H1 (cell line): ENCODE data around the gene SOS1. TPM values are rescaled to one million over a fixed set of nuclear protein-coding genes. Genes with fewer than 3 reads are reported as not detected.

Experiments
- CTBP2 ChIP-seq: IDR thresholded peaks from 2 replicates; pipeline ENCODE4 v1.7.0; 2011; ENCODE audit warnings: borderline replicate concordance, mild to moderate bottlenecking, moderate library complexity, mixed read lengths, low read length; ENCODE audit not compliant: insufficient read depth, insufficient read length
- SUZ12 ChIP-seq: fragments of 200-600 bp; sonication (generic); IDR thresholded peaks from 2 replicates; pipeline ENCODE4 v1.6.1; 2012; ENCODE audit warnings: mild to moderate bottlenecking, inconsistent platforms, low read length, moderate library complexity, mixed read lengths
- ZNF274 ChIP-seq: IDR thresholded peaks from 2 replicates; pipeline ENCODE4 v1.7.0; 2012; ENCODE audit warnings: low read length, borderline replicate concordance; ENCODE audit errors: extremely low read depth
- polyA plus RNA-seq, 7 experiments: library from polyadenylated mRNA; depleted of rRNA in 3 of 7; stranded (reverse) in 5 of 7; unstranded in 2 of 7; fragments of >200 nt in 5 of 7; fragments of 200-250 nt in 2 of 7; gene quantifications; 1 replicate in 5 of 7; 2 replicates in 1 of 7; 4 replicates in 1 of 7; pipeline versions ENCODE4 v1.2.1 to v1.2.3, GENCODE V29; 2011 to 2013; ENCODE audit warnings: missing spikeins in 2 of 7, mixed read lengths in 2 of 7
- total RNA-seq: library from RNA; stranded (reverse); fragmentation: NEBNext Ultra II Directional; extraction: Animal tissue kit (Norgen Biotek cat#: 25700); gene quantifications from 2 replicates; pipeline ENCODE4 v1.2.1, GENCODE V29; 2021
- TF ChIP-seq, protein P1 (sequence below): fragments of 300-600 bp; sonication (generic); IDR thresholded peaks from 2 replicates; pipeline ENCODE4 v1.7.1; 2012; ENCODE audit warnings: low read length, moderate library complexity, mild to moderate bottlenecking, inconsistent platforms; ENCODE audit not compliant: insufficient replicate concordance

SOS1 gene
- total and polyA plus RNA-seq, 2 of the 8 experiments (the other 6 are each of a cell fraction or from before 2014, with no cell fraction given), result 25.7 to 27.0 TPM

DNA sequence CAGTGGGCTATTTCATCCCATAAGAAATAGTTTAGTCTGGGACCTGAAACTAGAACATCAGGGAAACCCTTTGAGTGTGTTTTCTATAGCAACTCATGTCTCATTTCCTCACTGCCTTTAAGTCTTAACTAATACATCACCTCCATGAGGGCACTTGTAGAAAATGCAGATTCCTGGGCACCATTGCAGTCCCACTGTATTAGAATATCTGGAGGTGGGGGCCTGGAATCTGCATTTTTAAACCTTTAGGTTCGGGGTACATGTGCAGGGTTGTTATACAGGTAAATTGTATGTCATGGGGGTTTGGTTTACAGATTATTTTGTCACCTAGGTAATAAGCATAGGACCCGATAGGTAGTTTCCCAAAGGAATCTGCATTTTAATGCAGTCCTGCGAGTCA is 143.8 kb downstream of the SOS1 start (continued):
- TF ChIP-seq CTBP2 (no peak), ZNF274 (no peak), SUZ12 (no peak)
- TF ChIP-seq, protein P1, sequence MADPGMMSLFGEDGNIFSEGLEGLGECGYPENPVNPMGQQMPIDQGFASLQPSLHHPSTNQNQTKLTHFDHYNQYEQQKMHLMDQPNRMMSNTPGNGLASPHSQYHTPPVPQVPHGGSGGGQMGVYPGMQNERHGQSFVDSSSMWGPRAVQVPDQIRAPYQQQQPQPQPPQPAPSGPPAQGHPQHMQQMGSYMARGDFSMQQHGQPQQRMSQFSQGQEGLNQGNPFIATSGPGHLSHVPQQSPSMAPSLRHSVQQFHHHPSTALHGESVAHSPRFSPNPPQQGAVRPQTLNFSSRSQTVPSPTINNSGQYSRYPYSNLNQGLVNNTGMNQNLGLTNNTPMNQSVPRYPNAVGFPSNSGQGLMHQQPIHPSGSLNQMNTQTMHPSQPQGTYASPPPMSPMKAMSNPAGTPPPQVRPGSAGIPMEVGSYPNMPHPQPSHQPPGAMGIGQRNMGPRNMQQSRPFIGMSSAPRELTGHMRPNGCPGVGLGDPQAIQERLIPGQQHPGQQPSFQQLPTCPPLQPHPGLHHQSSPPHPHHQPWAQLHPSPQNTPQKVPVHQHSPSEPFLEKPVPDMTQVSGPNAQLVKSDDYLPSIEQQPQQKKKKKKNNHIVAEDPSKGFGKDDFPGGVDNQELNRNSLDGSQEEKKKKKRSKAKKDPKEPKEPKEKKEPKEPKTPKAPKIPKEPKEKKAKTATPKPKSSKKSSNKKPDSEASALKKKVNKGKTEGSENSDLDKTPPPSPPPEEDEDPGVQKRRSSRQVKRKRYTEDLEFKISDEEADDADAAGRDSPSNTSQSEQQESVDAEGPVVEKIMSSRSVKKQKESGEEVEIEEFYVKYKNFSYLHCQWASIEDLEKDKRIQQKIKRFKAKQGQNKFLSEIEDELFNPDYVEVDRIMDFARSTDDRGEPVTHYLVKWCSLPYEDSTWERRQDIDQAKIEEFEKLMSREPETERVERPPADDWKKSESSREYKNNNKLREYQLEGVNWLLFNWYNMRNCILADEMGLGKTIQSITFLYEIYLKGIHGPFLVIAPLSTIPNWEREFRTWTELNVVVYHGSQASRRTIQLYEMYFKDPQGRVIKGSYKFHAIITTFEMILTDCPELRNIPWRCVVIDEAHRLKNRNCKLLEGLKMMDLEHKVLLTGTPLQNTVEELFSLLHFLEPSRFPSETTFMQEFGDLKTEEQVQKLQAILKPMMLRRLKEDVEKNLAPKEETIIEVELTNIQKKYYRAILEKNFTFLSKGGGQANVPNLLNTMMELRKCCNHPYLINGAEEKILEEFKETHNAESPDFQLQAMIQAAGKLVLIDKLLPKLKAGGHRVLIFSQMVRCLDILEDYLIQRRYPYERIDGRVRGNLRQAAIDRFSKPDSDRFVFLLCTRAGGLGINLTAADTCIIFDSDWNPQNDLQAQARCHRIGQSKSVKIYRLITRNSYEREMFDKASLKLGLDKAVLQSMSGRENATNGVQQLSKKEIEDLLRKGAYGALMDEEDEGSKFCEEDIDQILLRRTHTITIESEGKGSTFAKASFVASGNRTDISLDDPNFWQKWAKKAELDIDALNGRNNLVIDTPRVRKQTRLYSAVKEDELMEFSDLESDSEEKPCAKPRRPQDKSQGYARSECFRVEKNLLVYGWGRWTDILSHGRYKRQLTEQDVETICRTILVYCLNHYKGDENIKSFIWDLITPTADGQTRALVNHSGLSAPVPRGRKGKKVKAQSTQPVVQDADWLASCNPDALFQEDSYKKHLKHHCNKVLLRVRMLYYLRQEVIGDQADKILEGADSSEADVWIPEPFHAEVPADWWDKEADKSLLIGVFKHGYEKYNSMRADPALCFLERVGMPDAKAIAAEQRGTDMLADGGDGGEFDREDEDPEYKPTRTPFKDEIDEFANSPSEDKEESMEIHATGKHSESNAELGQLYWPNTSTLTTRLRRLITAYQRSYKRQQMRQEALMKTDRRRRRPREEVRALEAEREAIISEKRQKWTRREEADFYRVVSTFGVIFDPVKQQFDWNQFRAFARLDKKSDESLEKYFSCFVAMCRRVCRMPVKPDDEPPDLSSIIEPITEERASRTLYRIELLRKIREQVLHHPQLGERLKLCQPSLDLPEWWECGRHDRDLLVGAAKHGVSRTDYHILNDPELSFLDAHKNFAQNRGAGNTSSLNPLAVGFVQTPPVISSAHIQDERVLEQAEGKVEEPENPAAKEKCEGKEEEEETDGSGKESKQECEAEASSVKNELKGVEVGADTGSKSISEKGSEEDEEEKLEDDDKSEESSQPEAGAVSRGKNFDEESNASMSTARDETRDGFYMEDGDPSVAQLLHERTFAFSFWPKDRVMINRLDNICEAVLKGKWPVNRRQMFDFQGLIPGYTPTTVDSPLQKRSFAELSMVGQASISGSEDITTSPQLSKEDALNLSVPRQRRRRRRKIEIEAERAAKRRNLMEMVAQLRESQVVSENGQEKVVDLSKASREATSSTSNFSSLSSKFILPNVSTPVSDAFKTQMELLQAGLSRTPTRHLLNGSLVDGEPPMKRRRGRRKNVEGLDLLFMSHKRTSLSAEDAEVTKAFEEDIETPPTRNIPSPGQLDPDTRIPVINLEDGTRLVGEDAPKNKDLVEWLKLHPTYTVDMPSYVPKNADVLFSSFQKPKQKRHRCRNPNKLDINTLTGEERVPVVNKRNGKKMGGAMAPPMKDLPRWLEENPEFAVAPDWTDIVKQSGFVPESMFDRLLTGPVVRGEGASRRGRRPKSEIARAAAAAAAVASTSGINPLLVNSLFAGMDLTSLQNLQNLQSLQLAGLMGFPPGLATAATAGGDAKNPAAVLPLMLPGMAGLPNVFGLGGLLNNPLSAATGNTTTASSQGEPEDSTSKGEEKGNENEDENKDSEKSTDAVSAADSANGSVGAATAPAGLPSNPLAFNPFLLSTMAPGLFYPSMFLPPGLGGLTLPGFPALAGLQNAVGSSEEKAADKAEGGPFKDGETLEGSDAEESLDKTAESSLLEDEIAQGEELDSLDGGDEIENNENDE, result no peak
